IMR-90 (cell line): ENCODE results near the gene PAQR5. TPM values are rescaled to one million over a fixed set of nuclear protein-coding genes. Genes with fewer than 3 reads are reported as not detected.

Experiments used
- ATAC-seq: fragments of 200-7000 bp; cut with Tn5 transposase; 2 replicates; pipeline ENCODE4 v1.9.1; 2020; ENCODE audit warnings: low read depth, mild to moderate bottlenecking, moderate library complexity
- BruUV-seq: library from RNA; stranded (reverse); fragments of 400-500 nt; replicated peaks from 2 replicates; lab custom pipeline; 2021; lab: Mats Ljungman, UMichigan
- CTCF ChIA-PET: fragments of 300-600 bp; formaldehyde crosslinking; extraction: SDS; loops from one replicate; lab custom pipeline; 2021; ENCODE audit warnings: antibody characterized with exemption; lab: Yijun Ruan, JAX
- POLR2A ChIA-PET: fragments of 300-600 bp; sonication (Branson Sonifier 250); formaldehyde crosslinking; loops from one replicate; lab custom pipeline; 2022; ENCODE audit warnings: antibody characterized with exemption; ENCODE audit not compliant: unreplicated experiment; lab: Charles Lee
- DNase-seq: peaks from one replicate; pipeline ENCODE4 v3.0.0; 2013
- H2AFZ ChIP-seq: replicated peaks from 2 replicates; pipeline ENCODE3; 2013; ENCODE audit warnings: low read length, mild to moderate bottlenecking; ENCODE audit not compliant: poor library complexity
- H2AK5ac ChIP-seq: 2 replicates; pipeline ENCODE4 v1.6.1; 2013; ENCODE audit warnings: low read depth, low read length, inconsistent platforms
- H2AK9ac ChIP-seq: replicated peaks from 2 replicates; pipeline ENCODE3; 2013; ENCODE audit warnings: mild to moderate bottlenecking, low read depth, low read length, moderate library complexity; ENCODE audit not compliant: poor library complexity
- H2BK120ac ChIP-seq: 2 replicates; pipeline ENCODE4 v1.6.1; 2013; ENCODE audit warnings: low read depth, low read length, inconsistent platforms
- H2BK15ac ChIP-seq: 3 replicates; pipeline ENCODE4 v1.6.1; 2013; ENCODE audit warnings: low read depth, low read length, inconsistent platforms
- H2BK20ac ChIP-seq: 2 replicates; pipeline ENCODE4 v1.6.1; 2013; ENCODE audit warnings: low read depth, mild to moderate bottlenecking, inconsistent platforms, low read length, moderate library complexity
- H2BK5ac ChIP-seq: 2 replicates; pipeline ENCODE4 v1.6.1; 2013; ENCODE audit warnings: mild to moderate bottlenecking, low read depth, low read length, inconsistent platforms; ENCODE audit not compliant: poor library complexity, severe bottlenecking
- H3K14ac ChIP-seq: replicated peaks from 2 replicates; pipeline ENCODE4 v1.6.1; 2013; ENCODE audit warnings: low read depth, low read length, inconsistent platforms
- H3K18ac ChIP-seq: 2 replicates; pipeline ENCODE4 v1.6.1; 2013; ENCODE audit warnings: low read depth, low read length, control low read depth
- H3K23ac ChIP-seq: 2 replicates; pipeline ENCODE4 v1.6.1; 2013; ENCODE audit warnings: low read depth, low read length, inconsistent platforms
- H3K27ac ChIP-seq: 2 replicates; pipeline ENCODE4 v1.5.1; 2013; ENCODE audit warnings: mild to moderate bottlenecking, control low read depth, low read length; ENCODE audit not compliant: insufficient read depth
- H3K27me3 ChIP-seq: 2 replicates; pipeline ENCODE4 v1.6.1; 2013; ENCODE audit warnings: low read length; ENCODE audit not compliant: control insufficient read depth, insufficient read depth
- H3K36me3 ChIP-seq: 2 replicates; pipeline ENCODE4 v1.6.1; 2013; ENCODE audit warnings: low read length, mixed read lengths; ENCODE audit not compliant: control insufficient read depth, insufficient read depth
- H3K4ac ChIP-seq: 2 replicates; pipeline ENCODE4 v1.6.1; 2013; ENCODE audit warnings: low read depth, low read length, inconsistent platforms
- H3K4me1 ChIP-seq: 2 replicates; pipeline ENCODE4 v1.6.1; 2013; ENCODE audit warnings: low read length, mixed read lengths; ENCODE audit not compliant: control insufficient read depth, insufficient read depth
- H3K4me2 ChIP-seq: 2 replicates; pipeline ENCODE4 v1.6.1; 2013; ENCODE audit warnings: low read depth, mild to moderate bottlenecking, control low read depth, low read length, moderate library complexity
- H3K4me3 ChIP-seq: 2 replicates; pipeline ENCODE4 v1.5.1; 2013; ENCODE audit warnings: low read depth, mild to moderate bottlenecking, control low read depth, low read length, moderate library complexity; ENCODE audit not compliant: insufficient read depth
- H3K56ac ChIP-seq: 2 replicates; pipeline ENCODE4 v1.6.1; 2013; ENCODE audit warnings: low read length, inconsistent platforms; ENCODE audit not compliant: insufficient read depth; ENCODE audit errors: extremely low read depth
- H3K79me1 ChIP-seq, 2 experiments: 2 replicates each; pipeline ENCODE4 v1.6.1; 2013; ENCODE audit warnings: low read length in 2 of 2, inconsistent platforms in 1 of 2, low read depth in 1 of 2
- H3K9ac ChIP-seq: 2 replicates; pipeline ENCODE4 v1.6.1; 2013; ENCODE audit warnings: low read depth, low read length, control low read depth
- H3K9me1 ChIP-seq: 2 replicates; pipeline ENCODE4 v1.6.1; 2013; ENCODE audit warnings: low read length, inconsistent platforms; ENCODE audit not compliant: insufficient read depth
- H3K9me3 ChIP-seq: 2 replicates; pipeline ENCODE4 v1.6.1; 2013; ENCODE audit warnings: low read length; ENCODE audit not compliant: control insufficient read depth, insufficient read depth
- H4K20me1 ChIP-seq: 2 replicates; pipeline ENCODE4 v1.6.1; 2013; ENCODE audit warnings: low read length, inconsistent platforms; ENCODE audit not compliant: insufficient read depth
- H4K5ac ChIP-seq: 2 replicates; pipeline ENCODE4 v1.6.1; 2013; ENCODE audit warnings: mild to moderate bottlenecking, low read depth, low read length, control low read depth
- H4K8ac ChIP-seq, 2 experiments: 2 replicates each; pipeline ENCODE4 v1.6.1; 2013; ENCODE audit warnings: low read depth in 2 of 2, low read length in 2 of 2, control low read depth in 1 of 2, inconsistent platforms in 1 of 2
- H4K91ac ChIP-seq: 2 replicates; pipeline ENCODE4 v1.6.1; 2013; ENCODE audit warnings: low read depth, low read length, inconsistent platforms; ENCODE audit not compliant: insufficient read depth
- BHLHE40 ChIP-seq: fragments of 150-350 bp; IDR thresholded peaks from 2 replicates; pipeline ENCODE4 v1.6.1; 2016; ENCODE audit warnings: mild to moderate bottlenecking, low read depth, low read length
- CEBPB ChIP-seq: IDR thresholded peaks from 2 replicates; pipeline ENCODE4 v1.6.1; 2012; ENCODE audit warnings: low read depth, low read length, improper control_type of control experiment
- CHD1 ChIP-seq: IDR thresholded peaks from 2 replicates; pipeline ENCODE4 v1.6.1; 2012; ENCODE audit warnings: low read depth, low read length, improper control_type of control experiment
- CTCF ChIP-seq: conservative IDR thresholded peaks from 2 replicates; pipeline ENCODE4 v1.5.1; 2012; ENCODE audit warnings: mild to moderate bottlenecking, low read depth, low read length, improper control_type of control experiment
- ELK1 ChIP-seq: fragments of 150-350 bp; IDR thresholded peaks from 2 replicates; pipeline ENCODE4 v1.6.1; 2016; ENCODE audit warnings: low read depth, mild to moderate bottlenecking, low read length, moderate library complexity, borderline replicate concordance
- FOS ChIP-seq: fragments of 150-350 bp; IDR thresholded peaks from 2 replicates; pipeline ENCODE4 v1.6.1; 2016; ENCODE audit warnings: low read depth, low read length
- MAFK ChIP-seq: IDR thresholded peaks from 2 replicates; pipeline ENCODE4 v1.6.1; 2012; ENCODE audit warnings: low read depth, low read length, improper control_type of control experiment
- MAZ ChIP-seq: IDR thresholded peaks from 2 replicates; pipeline ENCODE4 v1.6.1; 2012; ENCODE audit warnings: low read depth, mild to moderate bottlenecking, low read length, improper control_type of control experiment, moderate library complexity, borderline replicate concordance
- MXI1 ChIP-seq: IDR thresholded peaks from 2 replicates; pipeline ENCODE4 v1.6.1; 2012; ENCODE audit warnings: low read depth, mild to moderate bottlenecking, low read length, moderate library complexity, borderline replicate concordance
- NFE2L2 ChIP-seq: fragments of 150-350 bp; IDR thresholded peaks from 2 replicates; pipeline ENCODE4 v1.6.1; 2016; ENCODE audit warnings: low read depth, mild to moderate bottlenecking, low read length
- POLR2A ChIP-seq: IDR thresholded peaks from 2 replicates; pipeline ENCODE4 v1.6.1; 2012; ENCODE audit warnings: mild to moderate bottlenecking, low read depth, low read length
- RAD21 ChIP-seq: IDR thresholded peaks from 2 replicates; pipeline ENCODE4 v1.6.1; 2012; ENCODE audit warnings: low read length, improper control_type of control experiment
- RCOR1 ChIP-seq: IDR thresholded peaks from 2 replicates; pipeline ENCODE4 v1.6.1; 2012; ENCODE audit warnings: mild to moderate bottlenecking, low read length, improper control_type of control experiment; ENCODE audit not compliant: insufficient replicate concordance
- SMC3 ChIP-seq: fragments of 150-350 bp; IDR thresholded peaks from 2 replicates; pipeline ENCODE4 v1.6.1; 2016; ENCODE audit warnings: low read depth, mild to moderate bottlenecking, antibody characterized with exemption, low read length, moderate library complexity
- USF2 ChIP-seq: fragments of 150-350 bp; IDR thresholded peaks from 2 replicates; pipeline ENCODE4 v1.6.1; 2017; ENCODE audit warnings: mild to moderate bottlenecking, antibody characterized with exemption, low read length, low read depth
- WGBS, 2 experiments: methylation state at CpG; one replicate each; pipeline versions ENCODE4 v1.1.5 to v1.1.7; 2013; ENCODE audit warnings: missing lambda C conversion rate in 2 of 2; ENCODE audit not compliant: insufficient read length in 1 of 2; ENCODE audit errors: extremely low coverage in 2 of 2; 5-methylcytosine and 5-hydroxymethylcytosine counted together
- dilution Hi-C: fragments of 300-500 bp; cut with HindIII; formaldehyde crosslinking; loops from one replicate; pipeline ENCODE4 v1.14.3; 2018; ENCODE audit warnings: low sequenced_read_pairs; ENCODE audit not compliant: unreplicated experiment
- in situ Hi-C: fragments of 300-500 bp; cut with MboI; formaldehyde crosslinking; loops from 3 replicates; pipeline ENCODE4 v1.14.3; 2019; ENCODE audit warnings: low sequenced_read_pairs, inconsistent platforms, mixed read lengths
- intact Hi-C: fragments of 100-400 bp; cut with micrococcal nuclease; formaldehyde crosslinking; loops from 2 replicates; pipeline ENCODE4 v1.10.0; 2022
- polyA plus RNA-seq, 3 experiments: library from polyadenylated mRNA; depleted of rRNA; stranded (reverse); fragments of >200 nt; gene quantifications; 2 replicates each; pipeline ENCODE4 v1.2.3, GENCODE V29; 2012; ENCODE audit warnings: low replicate concordance in 1 of 3
- total RNA-seq: library from RNA; depleted of rRNA; stranded (reverse); fragments of >200 nt; gene quantifications from 2 replicates; pipeline ENCODE4 v1.2.3, GENCODE V29; 2012

Gene PAQR5
- total and polyA plus RNA-seq, 2 of the 4 experiments (the other 2 are of a cell fraction) = 2.3 to 2.7 TPM

GRCh38 chr15:69342460-69343076, 43.9 kb downstream of the PAQR5 start:
- no peaks in the 10 kb centered on the region for H4K20me1 ChIP-seq
- H3K27me3 ChIP-seq = no peaks in the 10 kb centered on the region
- no peak overlapping the region for H3K9ac ChIP-seq
- CTCF ChIA-PET = interaction anchor here (0.6 kb wide), 1 partner anchor 58 kb away, joined by 3 read pairs; no protein-coding TSS in a partner anchor
- H3K36me3 ChIP-seq = 0 out of 2 replicates have a peak, but pooled peaks cover 1% of the 10 kb centered on the region
- no peak overlapping the region for H4K91ac ChIP-seq
- in situ Hi-C loops = no loop called here
- no peaks in the 10 kb centered on the region for H3K79me1 ChIP-seq
- H2BK15ac ChIP-seq = no peak overlapping the region
- H4K5ac ChIP-seq = no peak overlapping the region
- H2AK5ac ChIP-seq = 0 out of 2 replicates have a peak overlapping the region, but pooled peaks have one; percentile 13
- DNase-seq = no peak
- H2BK120ac ChIP-seq = no peak overlapping the region
- no peak overlapping the region for H3K27ac ChIP-seq
- H3K4me1 ChIP-seq = 0 out of 2 replicates have a peak, but pooled peaks cover 2% of the 10 kb centered on the region
- H3K4ac ChIP-seq = no peak overlapping the region
- no peak overlapping the region for H3K4me2 ChIP-seq
- no peak overlapping the region for H4K8ac ChIP-seq
- no peak overlapping the region for H2BK20ac ChIP-seq
- WGBS, 2 experiments = no CpG with 5 or more reads among the region's 3 CpGs
- H3K23ac ChIP-seq = 0 out of 2 replicates have a peak overlapping the region, but pooled peaks have one; percentile 5
- no peak overlapping the region for H3K14ac ChIP-seq
- TF ChIP-seq RCOR1 = no peak
- no peak for TF ChIP-seq POLR2A
- TF ChIP-seq MAZ = no peak
- TF ChIP-seq FOS = no peak
- no peak for TF ChIP-seq NFE2L2
- TF ChIP-seq MXI1 = no peak
- TF ChIP-seq BHLHE40 = no peak
- TF ChIP-seq CHD1 = no peak
- no peak for TF ChIP-seq MAFK
- TF ChIP-seq CEBPB = no peak
- TF ChIP-seq ELK1 = no peak
- TF ChIP-seq USF2 = no peak
- TF ChIP-seq SMC3 = no peak
- TF ChIP-seq RAD21 = no peak
- TF ChIP-seq CTCF = no peak
- no TSS peak for BruUV-seq
- H2AFZ ChIP-seq = no peak overlapping the region
- POLR2A ChIA-PET = no interaction called here
- dilution Hi-C loops = no loop called here
- H3K56ac ChIP-seq = no peak overlapping the region
- peaks cover 4% of the 10 kb centered on the region for H3K9me1 ChIP-seq
- H3K4me3 ChIP-seq = no peak overlapping the region
- ATAC-seq = no peak
- H3K9me3 ChIP-seq = no peaks in the 10 kb centered on the region
- no peak overlapping the region for H2AK9ac ChIP-seq
- intact Hi-C loops = no loop called here
- no peak overlapping the region for H3K18ac ChIP-seq
- H2BK5ac ChIP-seq = no peak overlapping the region
